Thymus (tissue), 11 donors: ENCODE measurements around the gene SOX10. TPM values are rescaled to one million over a fixed set of nuclear protein-coding genes. Genes with fewer than 3 reads are reported as not detected.

Source experiments
- DNase-seq, 9 donors: peaks; one replicate each; pipeline ENCODE4 v3.0.0-alpha.2; 2013; ENCODE audit warnings: low spot score in 9 of 9, low read depth in 6 of 9, missing footprints in 1 of 9
- H3K27ac ChIP-seq, 2 donors: one replicate each; pipeline ENCODE4 v1.5.1; 2013; ENCODE audit warnings: control low read depth in 1 of 2, low read depth in 1 of 2, low read length in 1 of 2, mild to moderate bottlenecking in 1 of 2, moderate library complexity in 1 of 2
- H3K27me3 ChIP-seq, 2 donors: one replicate each; pipeline ENCODE4 v1.5.1; 2013; ENCODE audit warnings: low read length in 1 of 2; ENCODE audit not compliant: control insufficient read depth in 2 of 2, insufficient read depth in 1 of 2
- H3K36me3 ChIP-seq, 2 donors: one replicate each; pipeline ENCODE4 v1.5.1; 2013; ENCODE audit warnings: low read length in 1 of 2, mild to moderate bottlenecking in 1 of 2, moderate library complexity in 1 of 2; ENCODE audit not compliant: control insufficient read depth in 2 of 2, insufficient read depth in 2 of 2
- H3K4me1 ChIP-seq, 2 donors: one replicate each; pipeline ENCODE4 v1.5.1; 2013; ENCODE audit warnings: low read length in 2 of 2; ENCODE audit not compliant: control insufficient read depth in 2 of 2, insufficient read depth in 2 of 2
- H3K4me3 ChIP-seq, 2 donors: one replicate each; pipeline ENCODE4 v1.5.1; 2013; ENCODE audit warnings: low read length in 2 of 2, control low read depth in 1 of 2, mild to moderate bottlenecking in 1 of 2
- H3K9me3 ChIP-seq, 2 donors: one replicate each; pipeline ENCODE4 v1.5.1; 2013; ENCODE audit warnings: low read length in 1 of 2, mild to moderate bottlenecking in 1 of 2; ENCODE audit not compliant: control insufficient read depth in 2 of 2, insufficient read depth in 1 of 2
- WGBS: extraction: QIAGEN DNeasy Blood & Tissue Kit; methylation state at CpG from one replicate; pipeline ENCODE4 v1.1.7; 2013; 5-methylcytosine and 5-hydroxymethylcytosine counted together
- polyA plus RNA-seq: library from polyadenylated mRNA; stranded (reverse); fragments of 200-250 nt; gene quantifications from one replicate; pipeline ENCODE4 v1.2.3, GENCODE V29; 2013
- total RNA-seq: library from RNA; stranded (reverse); fragments of 120-200 nt; gene quantifications from one replicate; pipeline ENCODE4 v1.2.4, GENCODE V29; 2013
- donor health status: healthy.

The SOX10 gene
- total and polyA plus RNA-seq, 2 donors: under 0.01 to 0.43 TPM

GRCh38 chr22:38017272-38017920 is 33.0 kb upstream of the SOX10 start:
- Histone ChIP-seq H3K4me3 (no peak overlapping the region), H3K27me3 (no peaks in the 10 kb centered on the region), H3K9me3 (peaks cover 0 to 4% of the 10 kb centered on the region in 2 donors), H3K27ac (no peak overlapping the region), H3K36me3 (no peaks in the 10 kb centered on the region), H3K4me1 (peaks cover 0 to 6% of the 10 kb centered on the region in 2 donors)
- DNase-seq: no peak
- WGBS: 71% methylated on average over 7 of the region's 7 CpGs

- DNase-seq: no peak
- Histone ChIP-seq H3K27me3 (no peaks in the 10 kb centered on the region), H3K36me3 (no peaks in the 10 kb centered on the region), H3K4me1 (peaks cover 0 to 6% of the 10 kb centered on the region in 2 donors), H3K27ac (no peak overlapping the region), H3K9me3 (peaks cover 0 to 4% of the 10 kb centered on the region in 2 donors), H3K4me3 (no peak overlapping the region)
- 93% methylated on average over 33 of the region's 33 CpGs for WGBS
Measured at GRCh38 chr22:38016182-38017151, 32.1 kb upstream of the SOX10 start.

DNA sequence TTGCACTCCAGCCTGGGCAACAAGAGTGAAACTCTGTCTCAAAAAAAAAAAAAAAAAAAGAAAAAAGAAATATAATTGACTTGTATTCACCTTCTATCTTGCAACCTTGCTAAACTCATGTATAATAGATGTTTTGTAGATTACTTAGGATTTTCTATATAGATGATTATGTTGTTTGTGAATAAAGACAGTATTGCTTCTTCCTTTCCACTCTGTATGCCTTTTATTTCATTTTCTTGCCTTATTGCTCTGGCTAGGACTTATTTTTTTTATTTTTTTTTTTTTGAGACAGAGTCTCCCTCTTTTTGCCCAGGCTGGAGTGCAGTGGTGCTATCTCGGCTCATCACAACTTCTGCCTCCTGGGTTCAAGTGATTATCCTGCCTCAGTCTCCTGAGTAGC is 29.7 kb upstream of the SOX10 start:
- Histone ChIP-seq H3K27ac (no peak overlapping the region), H3K4me1 (peaks cover 0 to 4% of the 10 kb centered on the region in 2 donors), H3K36me3 (no peaks in the 10 kb centered on the region), H3K27me3 (no peaks in the 10 kb centered on the region), H3K9me3 (peaks cover 0 to 4% of the 10 kb centered on the region in 2 donors), H3K4me3 (no peak overlapping the region)
- no peak for DNase-seq
- 97% methylated on average over 1 of the region's 1 CpG for WGBS

DNA sequence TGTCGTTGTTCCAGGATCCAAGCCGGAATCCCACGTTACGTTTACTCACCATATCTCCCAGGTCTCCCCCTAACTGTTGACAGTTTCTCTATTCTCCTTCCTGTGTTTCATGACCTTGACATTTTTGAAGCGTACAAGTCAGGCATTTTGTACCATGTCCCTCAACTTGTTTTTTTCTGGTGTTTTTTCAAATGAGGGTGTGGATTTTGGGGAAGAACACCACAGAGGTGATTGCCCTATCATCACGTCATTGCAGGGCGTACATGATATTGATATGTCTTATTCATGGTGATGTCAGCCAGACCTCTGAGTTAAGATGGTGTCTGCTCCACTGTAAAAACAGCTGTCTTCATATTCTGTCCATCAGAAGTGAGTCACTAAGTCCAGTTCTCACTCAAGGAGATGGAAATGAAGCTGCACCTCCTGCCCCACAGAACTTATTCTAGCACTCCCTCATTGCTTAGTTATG is 28.3 kb upstream of the SOX10 start:
- Histone ChIP-seq H3K4me3 (no peak overlapping the region), H3K27ac (no peak overlapping the region), H3K27me3 (no peaks in the 10 kb centered on the region), H3K36me3 (no peaks in the 10 kb centered on the region), H3K9me3 (peaks cover 0 to 4% of the 10 kb centered on the region in 2 donors), H3K4me1 (peaks cover 0 to 3% of the 10 kb centered on the region in 2 donors)
- DNase-seq: no peak
- 97% methylated on average over 7 of the region's 7 CpGs for WGBS

DNA sequence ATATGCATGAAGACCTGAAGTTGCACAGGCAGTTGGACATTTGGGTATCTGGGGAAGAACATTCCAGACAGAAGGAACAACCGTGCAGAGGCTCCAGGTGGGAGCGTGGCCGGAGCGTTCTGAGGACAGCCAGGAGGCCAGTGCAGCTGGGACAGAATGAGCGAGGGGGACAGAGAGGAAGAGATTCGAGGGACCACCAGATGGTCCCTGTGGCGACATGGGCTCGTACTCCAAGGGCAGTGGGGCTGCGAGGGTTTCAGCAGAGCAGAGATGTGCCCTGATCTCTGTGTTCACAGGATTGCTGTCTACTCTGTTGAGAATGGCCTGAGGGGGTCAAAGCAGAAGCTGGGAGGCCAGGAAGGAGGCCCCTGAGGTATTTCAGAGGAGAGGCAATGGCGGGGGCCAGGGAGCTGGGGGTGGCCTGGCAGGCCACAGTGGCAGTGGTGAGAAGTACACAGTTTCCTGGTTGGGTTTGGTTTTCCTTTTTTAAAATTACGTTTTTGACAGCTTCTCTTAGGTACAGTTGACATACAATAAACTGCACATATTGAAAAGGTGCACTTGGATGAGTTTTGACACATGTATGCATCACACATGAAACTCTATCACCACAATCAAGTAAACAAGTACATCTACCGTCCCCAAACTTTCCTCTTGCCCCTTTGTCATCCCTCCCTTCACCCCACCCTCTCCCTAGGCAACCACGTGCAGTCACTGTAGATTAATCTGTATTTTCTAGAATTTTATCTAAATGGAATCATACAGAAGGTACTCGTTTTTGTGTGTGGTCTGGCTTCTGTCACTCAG is 24.8 kb upstream of the SOX10 start:
- Histone ChIP-seq H3K4me3 (no peak overlapping the region), H3K9me3 (peaks cover 0 to under 1% of the 10 kb centered on the region in 2 donors), H3K27ac (no peak overlapping the region), H3K27me3 (no peaks in the 10 kb centered on the region), H3K4me1 (no peaks in the 10 kb centered on the region), H3K36me3 (no peaks in the 10 kb centered on the region)
- no peak for DNase-seq
- whole genome bisulfite sequencing: 76% methylated on average over 14 of the region's 14 CpGs

DNA sequence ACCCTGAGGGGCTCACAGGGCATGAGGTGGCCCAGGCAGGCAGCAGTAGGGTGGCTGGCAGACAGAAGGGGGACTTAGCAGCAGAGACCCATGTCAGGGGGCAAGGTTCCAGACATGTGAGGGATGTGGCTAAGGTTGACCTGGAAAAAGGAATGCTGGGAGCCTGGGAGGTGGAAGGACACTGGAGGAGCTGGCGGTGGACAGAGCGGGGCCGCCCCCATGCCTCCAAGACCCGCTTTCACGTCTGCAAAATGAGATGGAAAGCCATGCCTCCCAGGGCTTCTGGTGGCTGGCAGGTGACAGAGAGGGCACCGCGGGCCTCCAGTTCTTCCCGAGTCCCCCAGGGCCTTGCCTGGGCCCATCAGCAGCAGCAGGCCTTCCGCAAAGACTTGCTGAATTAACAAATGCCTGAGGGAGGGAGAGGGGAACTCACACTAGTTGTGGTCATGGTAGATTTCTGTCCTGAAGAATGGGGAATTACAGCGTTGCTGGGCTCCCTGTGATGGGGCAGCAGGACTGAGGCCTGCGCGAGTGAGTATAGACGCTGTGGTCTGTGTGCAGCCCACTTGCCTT is 23.1 kb upstream of the SOX10 start:
- Histone ChIP-seq H3K4me1 (no peaks in the 10 kb centered on the region), H3K4me3 (no peak overlapping the region), H3K9me3 (no peaks in the 10 kb centered on the region), H3K27me3 (no peaks in the 10 kb centered on the region), H3K27ac (no peak overlapping the region), H3K36me3 (no peaks in the 10 kb centered on the region)
- DNase-seq: no peak
- WGBS: 96% methylated on average over 13 of the region's 13 CpGs

GRCh38 chr22:38006906-38007305 is 22.6 kb upstream of the SOX10 start:
- Histone ChIP-seq H3K4me3 (no peak overlapping the region), H3K27me3 (no peaks in the 10 kb centered on the region), H3K27ac (no peak overlapping the region), H3K9me3 (no peaks in the 10 kb centered on the region), H3K36me3 (no peaks in the 10 kb centered on the region), H3K4me1 (no peaks in the 10 kb centered on the region)
- WGBS: 98% methylated on average over 3 of the region's 3 CpGs
- no peak for DNase-seq

DNA sequence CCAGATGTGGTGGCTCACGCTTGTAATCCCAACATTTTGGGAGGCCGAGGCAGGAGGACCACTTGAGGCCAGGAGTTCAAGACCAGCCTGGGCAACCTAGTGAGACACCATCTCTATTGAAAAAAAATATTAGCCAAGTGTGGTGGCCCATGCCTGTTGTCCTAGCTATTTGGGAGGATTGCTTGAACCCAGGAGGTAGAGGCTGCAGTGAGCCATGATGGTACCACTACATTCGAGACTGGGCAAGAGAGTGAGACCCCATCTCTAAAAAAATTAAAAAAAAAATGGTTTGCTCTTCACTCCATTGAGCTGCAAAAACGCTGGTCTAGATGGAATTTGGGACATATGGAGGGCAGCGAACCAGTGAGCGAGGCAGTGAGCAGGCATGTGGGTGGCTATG is 21.6 kb upstream of the SOX10 start:
- Histone ChIP-seq H3K4me3 (no peak overlapping the region), H3K4me1 (no peaks in the 10 kb centered on the region), H3K27me3 (no peaks in the 10 kb centered on the region), H3K27ac (no peak overlapping the region), H3K9me3 (no peaks in the 10 kb centered on the region), H3K36me3 (no peaks in the 10 kb centered on the region)
- no peak for DNase-seq
- WGBS: 95% methylated on average over 6 of the region's 6 CpGs
